NCI-H2081 (cell line): ENCODE data around the gene BRSK2.

ENCODE experiments used
- DNase-seq, 2 experiments: peaks; one replicate each; lab custom pipeline; 2025; lab: John Stamatoyannopoulos, UW

The BRSK2 gene

GRCh38 chr11:1375955-1376258 is 13.8 kb upstream of the BRSK2 start:
- no peak for DNase-seq

GRCh38 chr11:1377231-1377780 is 12.4 kb upstream of the BRSK2 start:
- DNase-seq, result no peak

GRCh38 chr11:1381793-1382425 is 7.8 kb upstream of the BRSK2 start:
- DNase-seq, result no peak

GRCh38 chr11:1382429-1382828 is 7.3 kb upstream of the BRSK2 start:
- no peak for DNase-seq

- peak; percentile 52 to 55 for DNase-seq
These were observed 6.7 kb upstream of the BRSK2 start for GRCh38 chr11:1382831-1383607.

- DNase-seq, result no peak
These were observed 5.3 kb upstream of the BRSK2 start for GRCh38 chr11:1384199-1384970.

GRCh38 chr11:1387521-1387920 is 2.2 kb upstream of the BRSK2 start:
- no peak for DNase-seq

GRCh38 chr11:1387961-1388762 is 1.6 kb upstream of the BRSK2 start:
- DNase-seq, result no peak

GRCh38 chr11:1388763-1389102 is 1.0 kb upstream of the BRSK2 start:
- no peak for DNase-seq

- peak; percentile 95 for DNase-seq
These were observed 417 bp upstream of the BRSK2 start for GRCh38 chr11:1389103-1389931.

GRCh38 chr11:1390569-1391164 is 933 bp downstream of the BRSK2 start:
- peak in 1 of 2 experiments; percentile 10 for DNase-seq

- DNase-seq, result peak; percentile 35 to 39
These were observed 1.7 kb downstream of the BRSK2 start for GRCh38 chr11:1391165-1392075.

GRCh38 chr11:1392111-1392510 is 2.4 kb downstream of the BRSK2 start:
- no peak for DNase-seq

- no peak for DNase-seq
These were observed 2.8 kb downstream of the BRSK2 start for GRCh38 chr11:1392561-1392960.

GRCh38 chr11:1393038-1393710 is 3.4 kb downstream of the BRSK2 start:
- no peak for DNase-seq

- DNase-seq, result no peak
These were observed 5.4 kb downstream of the BRSK2 start for GRCh38 chr11:1394936-1395772.

- DNase-seq, result no peak
These were observed 6.1 kb downstream of the BRSK2 start for GRCh38 chr11:1395773-1396374.

GRCh38 chr11:1396375-1396841 is 6.7 kb downstream of the BRSK2 start:
- DNase-seq, result no peak
